ENCODE data around the gene CYB561.

CYB561 gene

DNA sequence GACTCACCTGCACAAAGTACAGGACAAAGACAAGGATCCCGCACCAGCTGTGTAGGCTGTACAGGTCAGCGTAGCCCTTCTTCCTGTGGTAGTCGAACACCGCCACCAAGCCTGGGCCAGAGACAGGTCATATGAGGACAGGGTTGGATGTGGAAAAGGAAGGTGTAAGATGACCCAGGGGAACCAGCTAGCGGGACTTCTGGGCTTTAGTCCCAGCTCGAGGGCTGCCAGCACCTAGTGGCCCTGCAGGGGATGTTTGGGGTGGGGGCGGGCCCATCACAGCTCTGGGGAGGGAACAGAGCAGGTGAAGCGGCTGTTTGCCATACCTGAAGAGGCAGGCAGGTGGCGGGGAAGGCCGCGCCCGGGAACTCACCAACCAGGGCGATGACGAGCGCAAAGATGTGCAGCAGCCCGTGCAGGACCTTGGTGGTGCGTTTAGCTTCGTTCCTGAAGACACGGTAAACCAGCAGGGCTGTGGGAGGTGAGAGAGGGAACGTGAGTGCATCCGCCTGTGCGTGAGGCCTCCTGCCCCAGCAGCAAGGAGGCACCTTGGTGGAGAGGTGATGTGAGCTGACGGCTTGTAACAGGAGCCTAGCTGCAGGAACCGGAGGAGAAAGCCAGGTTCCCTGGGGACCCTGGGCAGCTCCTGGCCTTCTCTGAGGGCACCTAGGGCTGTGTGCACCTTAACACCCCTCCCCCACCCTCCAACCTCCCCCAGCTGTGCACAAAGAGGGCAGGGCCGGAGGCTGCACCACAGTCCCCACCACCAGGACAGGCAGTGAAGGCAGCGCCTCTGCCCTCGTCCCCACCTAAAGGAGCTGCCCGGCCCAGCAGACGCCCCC lies 10.2 kb downstream of the CYB561 start:
- DNase-seq (ENCODE audit: low read depth in 1 of 2, low spot score in 1 of 2): no peak

DNA sequence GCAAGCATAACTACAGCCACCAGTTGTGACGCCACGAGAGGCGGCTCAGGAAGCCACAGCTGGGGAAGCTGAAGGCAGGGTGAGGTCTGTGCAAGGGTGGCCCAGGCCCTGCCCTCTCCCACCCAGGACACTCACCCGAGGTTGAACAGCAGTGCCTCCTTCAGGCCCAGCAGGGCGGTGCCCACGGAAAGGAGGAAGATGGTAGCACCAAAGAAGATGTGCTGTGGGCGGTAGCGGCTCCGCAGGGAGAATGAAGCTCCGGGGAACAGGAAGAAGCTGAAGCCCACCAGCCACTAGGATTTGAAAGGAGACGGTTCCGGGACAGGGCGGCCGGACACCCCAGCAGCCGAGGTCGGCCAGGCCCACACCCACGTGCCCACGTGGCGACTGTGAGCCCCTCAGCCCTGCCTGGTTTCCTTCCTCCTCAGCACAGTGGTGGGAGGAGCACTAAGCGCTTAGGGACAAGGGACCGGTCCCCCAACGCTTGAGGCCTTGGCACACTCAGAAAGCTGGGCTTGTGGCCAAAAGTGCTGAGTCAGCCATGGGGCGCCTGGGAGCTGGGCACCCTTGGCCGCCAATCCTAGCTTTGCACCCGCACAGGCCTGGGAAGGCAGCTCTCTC lies 11.0 kb downstream of the CYB561 start:
- no peak for DNase-seq (ENCODE audit: low read depth in 1 of 2, low spot score in 1 of 2)

DNA sequence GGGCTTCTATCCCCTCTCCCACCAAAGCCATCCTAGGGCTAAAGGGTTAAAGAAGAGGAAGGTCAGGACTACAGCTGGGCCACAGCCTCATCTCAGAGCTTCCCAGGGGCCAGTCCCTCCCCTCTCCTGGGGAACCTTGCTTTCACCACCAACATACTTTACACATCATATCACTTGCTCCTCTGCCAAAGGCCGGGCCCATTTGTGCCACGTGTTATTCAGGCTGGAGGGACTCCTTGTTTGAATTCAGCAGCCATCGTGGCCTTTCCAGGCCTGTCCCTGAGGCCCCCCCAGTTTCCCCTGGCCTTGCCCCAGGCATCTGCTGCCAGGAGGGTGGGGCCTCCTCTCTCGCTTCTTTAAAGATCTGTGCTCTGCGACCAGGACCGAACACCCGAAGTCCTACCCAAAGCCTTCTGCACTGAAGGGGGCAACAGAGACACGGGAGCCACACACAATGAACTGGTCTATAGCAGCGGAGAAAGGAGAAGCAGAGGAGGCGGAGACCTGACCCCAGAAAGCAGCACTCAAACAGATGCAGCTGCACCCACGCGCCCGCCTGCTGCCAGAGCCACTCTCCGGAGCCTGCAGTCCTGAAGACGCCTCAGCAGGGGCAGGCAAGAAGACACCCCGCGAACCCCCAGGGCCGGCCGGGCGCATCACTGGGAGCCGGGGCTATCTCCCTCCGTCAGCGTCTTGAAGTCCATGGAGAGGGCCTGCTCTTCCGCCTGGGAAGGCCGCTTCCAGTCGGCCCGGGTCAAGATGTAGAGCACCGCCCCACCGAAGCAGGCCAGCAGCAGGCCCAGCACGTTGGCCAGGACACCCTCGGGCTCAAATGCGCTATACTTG lies 12.1 kb downstream of the CYB561 start:
- no peak for DNase-seq (ENCODE audit: low read depth in 1 of 2, low spot score in 1 of 2)

DNA sequence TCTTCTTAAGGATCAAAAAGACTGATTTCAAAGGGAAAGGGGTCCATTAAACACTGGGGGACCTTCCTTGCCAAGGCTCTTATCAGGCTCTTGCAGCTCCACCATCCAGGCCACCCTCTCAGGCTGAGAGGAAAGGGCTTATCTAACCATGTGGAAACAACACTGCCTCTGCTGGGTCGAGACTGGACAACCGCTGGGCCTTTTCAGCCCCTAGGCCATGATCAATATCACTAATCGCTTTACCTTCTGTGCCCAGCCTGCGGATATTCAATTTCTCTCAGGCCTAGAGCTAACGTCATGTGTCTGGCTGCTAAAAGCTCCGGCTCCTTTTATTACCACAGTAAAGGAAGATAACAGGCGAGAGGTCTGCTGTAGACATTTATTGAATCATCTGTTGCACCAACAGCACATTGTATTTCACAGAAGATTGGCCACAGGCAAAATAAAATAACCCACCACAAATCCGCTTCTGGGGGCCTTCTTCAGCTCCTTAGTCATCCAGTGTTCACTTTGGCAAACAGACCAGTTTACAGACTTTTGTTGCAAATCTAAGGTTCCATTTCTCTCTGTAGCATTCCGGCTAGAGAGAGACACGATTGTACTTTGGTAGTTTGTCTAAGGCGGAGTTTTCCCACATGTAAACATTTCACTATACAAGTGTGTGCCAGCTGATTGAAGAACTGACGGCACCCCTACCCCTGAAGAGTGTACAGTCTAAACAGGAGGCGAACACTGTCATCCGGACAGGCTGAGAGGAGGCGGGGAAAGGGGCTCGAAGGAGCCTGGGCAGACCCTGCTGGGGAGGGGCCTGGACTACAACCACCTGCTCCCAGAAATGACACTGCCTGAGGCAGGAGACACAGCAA lies 13.9 kb downstream of the CYB561 start:
- DNase-seq (ENCODE audit: low read depth in 1 of 2, low spot score in 1 of 2): no peak

DNA sequence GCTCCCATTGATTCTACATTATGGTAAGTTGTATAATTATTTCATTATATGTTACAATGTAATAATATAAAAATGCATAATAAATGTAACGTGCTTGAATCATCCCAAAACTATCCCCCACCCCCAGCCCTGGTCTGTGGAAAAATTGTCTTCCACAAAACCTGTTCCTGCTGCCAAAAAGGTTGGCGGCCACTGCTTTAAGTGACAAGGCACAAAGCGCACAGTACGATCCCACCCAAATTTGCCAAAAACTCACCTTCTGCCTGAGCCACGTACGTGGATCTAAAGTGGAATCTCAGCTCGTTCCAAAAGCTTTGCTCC lies 14.5 kb downstream of the CYB561 start:
- no peak for DNase-seq (ENCODE audit: low read depth in 1 of 2, low spot score in 1 of 2)

DNA sequence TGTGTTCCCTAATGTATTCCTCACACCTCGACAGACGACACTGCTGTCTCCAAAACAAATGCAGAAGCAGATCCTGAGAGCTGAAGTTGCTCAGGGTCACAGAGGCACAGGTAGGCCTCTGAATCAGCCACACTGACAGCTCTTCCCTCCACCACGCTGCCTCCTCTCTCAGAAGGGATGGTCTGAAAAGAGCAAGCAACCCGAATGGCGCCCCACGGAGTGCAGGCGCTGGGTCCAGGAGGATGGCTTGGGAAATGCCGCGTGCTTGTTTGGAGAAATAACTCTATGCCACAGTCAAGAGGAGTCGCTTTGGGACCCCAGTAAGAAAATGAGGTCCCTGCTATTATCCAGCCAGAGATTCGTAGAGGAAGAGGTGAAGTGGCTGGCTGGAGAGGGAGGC lies 15.9 kb downstream of the CYB561 start:
- DNase-seq (ENCODE audit: low read depth in 1 of 2, low spot score in 1 of 2): no peak

DNA sequence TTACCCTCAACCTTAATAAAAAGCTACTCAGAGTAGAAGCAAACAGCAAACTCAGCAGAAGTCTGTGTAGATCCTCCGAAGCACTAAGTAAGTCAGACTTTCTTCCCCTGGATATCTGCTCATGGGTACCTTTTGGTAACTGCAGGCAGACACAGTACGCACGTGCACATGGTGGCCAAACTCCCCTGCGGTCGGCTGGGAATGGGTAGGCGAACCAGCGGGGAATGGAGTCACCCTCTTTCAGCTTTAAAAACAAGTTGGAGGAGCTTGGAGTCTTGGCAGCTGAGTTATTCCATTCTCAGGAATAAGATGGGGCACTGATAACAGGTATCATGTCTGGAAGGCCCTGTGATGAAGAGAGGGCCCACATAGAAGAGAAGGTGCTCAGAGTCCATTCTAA lies 16.3 kb downstream of the CYB561 start:
- DNase-seq (ENCODE audit: low read depth in 1 of 2, low spot score in 1 of 2): no peak

DNA sequence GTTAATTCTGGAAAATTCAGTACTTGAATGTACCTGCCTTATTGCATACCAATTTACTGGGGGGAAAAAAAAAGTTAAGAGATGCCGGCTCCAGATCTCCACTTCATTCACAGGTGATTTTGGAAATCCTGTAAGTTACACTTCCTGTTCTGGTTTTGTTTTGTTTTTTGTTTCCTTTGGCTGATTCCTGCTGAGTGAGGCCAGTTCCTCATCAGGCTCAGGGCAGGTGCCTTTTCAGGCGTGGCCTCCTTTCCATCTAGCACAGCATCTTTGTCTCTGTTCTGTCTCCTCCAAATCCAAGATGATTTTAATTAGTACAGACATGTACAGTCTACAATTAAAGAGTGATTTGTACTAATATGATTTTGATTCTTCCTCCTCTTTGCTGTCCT lies 19.2 kb downstream of the CYB561 start:
- DNase-seq (ENCODE audit: low read depth in 1 of 2, low spot score in 1 of 2): no peak

DNA sequence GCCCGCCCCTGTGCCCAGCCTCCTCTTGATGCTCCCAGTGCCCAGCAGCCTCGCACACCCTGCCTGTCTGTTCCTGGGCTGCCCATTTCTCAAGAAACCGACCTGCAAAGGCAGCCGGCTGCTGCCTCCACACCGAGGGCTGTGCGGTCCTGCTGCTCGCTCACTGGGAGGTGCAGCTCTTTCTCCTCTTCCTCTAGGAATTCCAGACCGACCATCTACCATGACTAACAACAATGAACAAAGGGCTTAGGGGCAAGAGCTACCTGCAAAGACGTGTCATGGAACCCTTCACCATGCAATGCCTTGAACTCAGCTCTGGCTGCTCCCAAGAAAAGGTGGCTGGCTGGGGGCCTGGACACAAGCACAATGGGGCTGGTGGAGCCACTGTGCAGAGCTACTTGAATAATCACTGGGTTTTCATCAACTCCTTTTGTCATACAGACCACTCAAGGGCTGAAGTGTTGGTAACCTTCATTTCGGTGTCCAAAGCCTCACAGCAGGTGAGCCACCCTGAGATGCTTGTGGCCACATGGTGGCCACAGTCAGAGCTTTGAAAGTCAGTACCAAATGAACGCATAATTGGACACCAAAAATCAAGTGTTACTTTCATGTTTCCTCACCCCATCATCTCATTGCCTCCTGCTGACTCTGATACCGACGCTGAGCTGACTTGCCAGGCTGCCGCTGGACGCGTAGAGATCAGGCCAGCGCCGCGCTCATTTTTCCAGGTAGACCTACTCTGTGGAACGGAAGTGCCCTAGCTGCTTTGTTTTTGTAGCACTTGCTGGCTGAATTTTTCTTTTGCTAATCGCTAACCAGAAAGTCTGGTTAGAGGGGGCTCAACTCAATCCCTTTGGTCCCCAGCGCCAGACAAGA lies 19.8 kb downstream of the CYB561 start:
- DNase-seq (ENCODE audit: low read depth in 1 of 2, low spot score in 1 of 2): no peak

DNA sequence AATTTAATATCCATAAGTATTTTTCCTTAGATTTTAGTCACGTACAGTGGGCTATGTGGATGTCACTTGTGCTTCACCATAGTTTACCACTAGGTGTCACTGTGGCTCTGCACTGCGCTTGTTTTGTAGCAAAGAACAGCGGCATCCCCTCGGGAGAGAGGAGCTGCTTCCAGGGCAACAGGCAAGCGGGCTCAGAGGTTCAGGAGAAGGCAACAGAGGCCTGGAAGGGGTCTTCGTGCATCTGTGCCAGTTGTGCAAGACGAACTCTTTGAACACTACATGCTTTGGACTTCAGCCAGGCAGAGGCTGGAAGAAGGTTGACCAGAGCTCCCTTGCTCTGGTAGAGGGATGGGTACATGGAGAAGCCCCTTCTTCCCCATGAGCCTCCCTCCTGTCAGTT lies 20.6 kb downstream of the CYB561 start:
- DNase-seq (ENCODE audit: low read depth in 1 of 2, low spot score in 1 of 2): peak; percentile 40 to 66

DNA sequence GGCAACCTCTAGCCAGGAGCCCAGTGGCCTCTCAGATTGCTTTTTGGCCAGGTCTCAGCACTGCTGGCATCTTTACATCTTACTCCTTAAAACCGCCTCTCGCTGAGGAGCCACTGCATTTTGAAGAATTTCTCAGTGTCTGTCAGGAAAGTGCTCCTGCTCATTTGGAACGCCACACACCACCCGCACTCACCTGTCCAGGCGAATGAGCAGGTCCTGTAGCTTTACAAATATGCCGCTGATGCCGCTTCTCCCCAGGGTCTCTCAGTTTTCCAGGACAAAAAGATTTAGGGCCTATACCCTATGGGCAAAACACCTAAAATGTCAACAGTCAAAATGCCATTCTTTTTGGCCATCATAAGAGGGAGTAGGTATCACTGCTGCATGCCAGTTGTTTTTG lies 22.1 kb downstream of the CYB561 start:
- no peak for DNase-seq (ENCODE audit: low read depth in 1 of 2, low spot score in 1 of 2)

DNA sequence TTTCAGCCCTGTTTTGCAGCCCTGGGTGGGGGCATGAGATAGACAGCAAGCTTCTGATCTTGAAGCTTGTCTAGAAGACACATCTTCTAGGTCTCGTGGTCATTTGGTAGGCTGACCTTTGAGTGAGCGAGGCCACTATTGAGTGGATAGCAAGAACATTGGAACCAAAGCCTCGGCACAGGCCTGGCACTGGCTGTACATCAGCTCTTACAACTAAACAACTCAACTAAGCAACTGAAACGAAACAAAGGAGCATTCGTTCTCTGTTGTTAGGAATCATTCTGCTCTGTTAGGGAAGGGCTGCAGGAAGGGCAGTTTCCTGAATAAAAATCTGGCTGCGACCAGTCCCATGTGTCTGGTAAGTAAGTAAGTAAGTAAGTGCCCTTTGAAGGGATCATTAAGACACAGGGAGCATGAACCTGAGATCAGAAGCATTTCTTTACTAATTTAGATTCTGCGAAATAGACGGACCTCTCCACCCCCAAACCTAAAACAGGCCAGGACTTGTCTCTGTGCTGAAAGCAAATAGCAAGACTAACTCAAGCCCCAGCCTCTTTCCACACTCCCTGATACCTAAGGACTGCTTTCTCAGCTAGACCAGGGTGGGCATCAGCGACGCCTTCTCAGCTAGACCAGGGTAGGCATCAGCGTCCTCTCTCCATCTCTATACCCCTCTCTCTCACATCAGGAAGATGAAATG lies 22.7 kb downstream of the CYB561 start:
- DNase-seq (ENCODE audit: low read depth in 1 of 2, low spot score in 1 of 2): no peak

DNA sequence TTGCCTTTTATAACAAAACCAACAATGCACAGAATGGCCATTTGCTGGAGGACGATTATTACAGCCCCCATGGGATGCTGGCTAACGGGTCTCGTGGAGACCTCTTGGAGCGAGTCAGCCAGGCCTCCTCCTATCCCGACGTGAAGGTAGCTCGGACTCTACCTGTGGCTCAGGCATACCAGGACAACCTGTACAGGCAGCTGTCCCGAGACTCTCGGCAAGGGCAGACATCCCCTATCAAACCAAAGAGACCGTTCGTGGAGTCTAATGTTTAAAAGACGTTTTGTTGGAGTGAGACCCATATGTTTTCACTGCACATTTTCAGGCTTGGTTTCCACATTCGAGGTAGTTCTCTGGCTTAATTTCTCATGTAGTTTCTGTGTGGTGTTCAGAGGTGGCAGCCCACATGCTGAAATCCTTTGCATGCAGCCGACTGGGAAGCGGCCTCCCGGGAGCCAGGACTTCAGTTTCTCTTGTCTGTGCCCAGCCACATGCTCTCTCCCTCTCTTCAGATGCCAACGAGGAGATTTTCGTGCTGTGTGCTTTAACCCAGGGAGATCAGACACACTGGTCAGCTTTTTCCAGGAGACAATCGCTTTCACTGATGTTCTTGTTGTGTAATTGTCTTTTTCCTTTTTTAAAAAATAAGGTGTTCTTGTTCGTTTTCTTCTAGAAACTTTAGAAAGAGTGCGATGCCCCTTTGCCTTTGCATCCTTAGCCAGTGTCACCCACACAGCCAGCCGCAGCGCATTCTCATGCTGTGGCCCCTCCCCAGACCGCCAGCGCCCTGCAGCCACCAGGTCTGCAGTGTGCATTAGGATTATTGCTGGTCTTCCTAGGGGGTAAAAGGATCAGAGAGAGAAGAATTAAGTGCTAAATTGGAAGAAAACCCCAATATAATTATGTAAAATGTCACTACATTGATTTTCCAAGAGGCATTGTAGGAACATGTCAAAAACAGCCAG lies 24.1 kb downstream of the CYB561 start:
- no peak for DNase-seq (ENCODE audit: low read depth in 1 of 2, low spot score in 1 of 2)

DNA sequence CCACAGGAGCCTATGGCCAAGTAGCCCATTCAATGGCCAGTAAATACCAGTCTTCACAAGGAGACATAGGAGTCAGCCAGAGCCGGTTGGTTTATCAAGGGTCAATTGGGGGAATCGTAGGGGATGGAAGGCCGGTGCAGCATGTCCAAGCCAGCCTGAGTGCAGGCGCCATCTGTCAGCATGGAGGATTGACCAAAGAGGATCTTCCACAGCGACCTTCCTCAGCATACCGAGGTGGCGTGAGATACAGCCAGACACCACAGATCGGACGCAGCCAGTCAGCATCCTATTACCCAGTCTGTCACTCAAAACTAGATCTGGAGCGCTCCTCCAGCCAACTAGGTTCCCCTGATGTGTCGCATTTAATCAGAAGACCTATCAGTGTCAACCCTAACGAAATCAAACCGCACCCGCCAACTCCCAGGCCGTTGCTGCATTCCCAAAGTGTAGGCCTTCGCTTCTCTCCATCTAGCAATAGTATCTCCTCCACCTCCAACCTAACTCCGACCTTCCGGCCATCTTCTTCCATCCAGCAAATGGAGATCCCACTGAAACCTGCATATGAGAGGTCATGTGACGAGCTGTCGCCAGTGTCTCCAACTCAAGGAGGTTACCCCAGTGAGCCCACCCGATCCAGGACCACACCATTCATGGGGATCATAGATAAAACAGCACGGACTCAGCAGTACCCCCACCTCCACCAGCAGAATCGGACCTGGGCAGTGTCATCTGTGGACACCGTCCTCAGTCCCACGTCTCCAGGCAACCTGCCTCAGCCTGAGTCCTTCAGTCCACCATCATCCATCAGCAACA lies 25.0 kb downstream of the CYB561 start:
- no peak for DNase-seq (ENCODE audit: low read depth in 1 of 2, low spot score in 1 of 2)

DNA sequence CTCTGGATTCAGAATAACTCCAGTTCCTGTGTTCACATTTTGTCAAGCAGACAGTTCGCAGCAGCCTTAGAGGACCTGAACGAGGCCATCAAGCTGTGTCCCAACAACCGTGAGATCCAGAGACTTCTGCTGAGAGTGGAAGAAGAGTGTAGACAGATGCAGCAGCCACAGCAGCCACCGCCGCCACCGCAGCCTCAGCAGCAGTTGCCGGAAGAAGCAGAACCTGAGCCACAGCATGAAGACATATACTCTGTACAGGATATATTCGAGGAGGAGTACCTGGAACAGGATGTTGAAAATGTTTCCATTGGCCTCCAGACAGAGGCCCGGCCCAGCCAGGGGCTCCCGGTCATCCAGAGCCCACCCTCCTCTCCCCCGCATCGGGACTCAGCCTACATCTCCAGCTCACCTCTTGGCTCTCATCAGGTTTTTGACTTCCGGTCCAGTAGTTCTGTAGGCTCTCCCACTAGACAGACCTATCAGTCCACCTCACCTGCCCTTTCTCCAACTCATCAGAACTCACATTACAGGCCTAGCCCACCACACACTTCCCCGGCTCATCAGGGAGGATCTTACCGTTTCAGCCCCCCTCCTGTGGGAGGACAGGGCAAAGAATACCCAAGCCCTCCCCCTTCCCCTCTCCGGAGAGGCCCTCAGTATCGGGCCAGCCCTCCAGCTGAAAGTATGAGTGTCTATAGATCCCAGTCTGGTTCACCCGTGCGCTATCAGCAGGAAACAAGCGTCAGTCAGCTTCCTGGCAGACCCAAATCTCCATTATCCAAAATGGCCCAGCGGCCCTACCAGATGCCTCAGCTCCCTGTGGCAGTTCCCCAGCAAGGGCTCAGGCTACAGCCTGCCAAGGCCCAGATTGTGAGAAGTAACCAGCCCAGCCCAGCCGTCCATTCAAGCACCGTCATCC lies 25.9 kb downstream of the CYB561 start:
- DNase-seq (ENCODE audit: low read depth in 1 of 2, low spot score in 1 of 2): no peak

DNA sequence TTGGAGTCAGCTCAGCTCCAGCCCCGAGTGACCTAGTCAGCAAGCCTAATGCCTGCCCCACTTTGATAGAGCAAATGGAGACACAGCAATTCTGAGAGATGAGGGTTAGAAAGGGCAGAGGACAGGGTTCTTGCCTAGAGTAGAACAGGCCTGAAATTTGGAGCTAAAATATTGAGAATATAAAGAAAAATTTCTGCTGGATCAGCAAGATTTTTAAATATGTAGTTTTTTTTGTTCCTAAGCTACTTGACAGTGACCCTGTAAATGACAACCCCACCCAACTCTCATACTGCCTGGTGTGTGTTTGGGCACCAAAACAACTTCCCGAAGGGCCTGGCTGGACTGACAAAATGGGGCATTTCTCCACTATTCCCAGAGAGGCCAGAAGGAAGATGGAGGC lies 26.7 kb downstream of the CYB561 start:
- no peak for DNase-seq (ENCODE audit: low read depth in 1 of 2, low spot score in 1 of 2)

DNA sequence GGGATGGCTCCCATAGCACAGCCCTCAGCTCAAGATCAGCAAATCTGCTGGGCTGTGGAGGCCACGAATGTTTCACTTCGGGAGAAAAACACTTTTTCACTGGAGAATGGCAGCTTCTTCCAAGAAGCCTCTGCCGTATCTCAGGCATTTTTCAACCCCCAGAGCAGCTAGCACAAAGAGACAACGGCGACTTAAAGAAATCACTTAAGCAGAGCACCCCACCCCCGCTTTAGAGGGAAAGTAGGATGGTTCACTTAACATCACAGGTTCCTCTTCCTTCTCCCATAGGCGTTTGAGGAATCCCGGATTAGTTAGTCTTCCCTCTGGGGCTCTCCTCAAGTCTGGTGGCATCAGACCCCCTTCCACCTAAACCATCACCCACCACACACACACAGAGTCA lies 27.6 kb downstream of the CYB561 start:
- DNase-seq (ENCODE audit: low read depth in 1 of 2, low spot score in 1 of 2): no peak

All from activated CD4-positive, alpha-beta T cell treated with anti-CD3 and anti-CD28 coated beads, Interleukin-2, amount 50 U/mL, for 24 hours (primary cell).